HCT116 (cell line): ENCODE measurements around the gene FOXK2. TPM values are rescaled to one million over a fixed set of nuclear protein-coding genes. Genes with fewer than 3 reads are reported as not detected.

Experiments used
- ATAC-seq: fragments of 200-7000 bp; cut with Tn5 transposase; 2 replicates; pipeline ENCODE4 v1.9.1; 2020; ENCODE audit warnings: mild to moderate bottlenecking, moderate library complexity
- BruUV-seq: library from RNA; stranded (reverse); fragments of 400-500 nt; replicated peaks from 2 replicates; lab custom pipeline; 2021; lab: Mats Ljungman, UMichigan
- CTCF ChIA-PET: fragments of 300-600 bp; sonication (Branson Sonifier 250); formaldehyde crosslinking; loops from one replicate; lab custom pipeline; 2021; ENCODE audit warnings: antibody characterized with exemption; lab: Charles Lee
- POLR2A ChIA-PET: fragments of 300-600, 350-600 bp; sonication (Branson Sonifier 250); formaldehyde crosslinking; loops from one replicate; lab custom pipeline; 2021; ENCODE audit warnings: antibody characterized with exemption; lab: Charles Lee
- RAD21 ChIA-PET, 2 experiments: fragments of 300-600 bp; sonication (Branson Sonifier 250); formaldehyde crosslinking; loops; one replicate each; lab custom pipeline; 2023; ENCODE audit warnings: low total read pairs in 2 of 2; ENCODE audit not compliant: uncharacterized antibody in 2 of 2, unreplicated experiment in 2 of 2, low non-redundant PET in 1 of 2; lab: Charles Lee
- DNase-seq: peaks from one replicate; pipeline ENCODE4 v3.0.0-alpha.2; 2010; ENCODE audit warnings: low read depth, low spot score
- H2AFZ ChIP-seq: fragments of 200-600 bp; shearing (Covaris generic), sonication (generic); 2 replicates; pipeline ENCODE4 v1.6.1; 2017; ENCODE audit warnings: low read depth, mixed run types, mixed read lengths, antibody characterized with exemption, low read length; ENCODE audit not compliant: poor library complexity, severe bottlenecking
- H3K27ac ChIP-seq: 2 replicates; pipeline ENCODE4 v1.5.1; 2012; ENCODE audit warnings: low read depth, low read length
- H3K27me3 ChIP-seq: fragments of 200-600 bp; sonication (generic); 2 replicates; pipeline ENCODE4 v1.6.1; 2016; ENCODE audit warnings: mixed run types, low read length, mixed read lengths; ENCODE audit not compliant: insufficient read depth
- H3K36me3 ChIP-seq, 2 experiments: fragments of 200-500 bp in 1 of 2; fragments of 200-600 bp in 1 of 2; sonication (Bioruptor generic) in 1 of 2; sonication (generic) in 1 of 2; 2 replicates each; pipeline versions ENCODE4 v1.5.1 to v1.6.1; 2014 to 2016; ENCODE audit warnings: low read length in 2 of 2, inconsistent platforms in 1 of 2, mixed read lengths in 1 of 2, mixed run types in 1 of 2; ENCODE audit not compliant: insufficient read depth in 2 of 2, control insufficient read depth in 1 of 2
- H3K4me1 ChIP-seq, 2 experiments: fragments of 200-600 bp in 1 of 2; sonication (generic) in 1 of 2; 2 replicates each; pipeline versions ENCODE4 v1.5.1 to v1.6.1; 2012 to 2017; ENCODE audit warnings: low read length in 2 of 2, inconsistent platforms in 1 of 2, mild to moderate bottlenecking in 1 of 2, mixed read lengths in 1 of 2, mixed run types in 1 of 2, moderate library complexity in 1 of 2; ENCODE audit not compliant: insufficient read depth in 2 of 2, control insufficient read depth in 1 of 2
- H3K4me2 ChIP-seq: fragments of 200-600 bp; sonication (generic); 2 replicates; pipeline ENCODE4 v1.6.1; 2017; ENCODE audit warnings: mixed run types, low read length, mixed read lengths
- H3K4me3 ChIP-seq, 2 experiments: fragments of 200-600 bp in 1 of 2; sonication (generic) in 1 of 2; replicated peaks in 1 of 2; 2 replicates each; pipeline ENCODE4 v1.5.1; 2011 to 2016; ENCODE audit warnings: low read length in 2 of 2, control low read depth in 1 of 2, low read depth in 1 of 2, mild to moderate bottlenecking in 1 of 2, mixed read lengths in 1 of 2, mixed run types in 1 of 2
- H3K79me2 ChIP-seq: fragments of 200-600 bp; sonication (generic); 2 replicates; pipeline ENCODE4 v1.6.1; 2017; ENCODE audit warnings: mild to moderate bottlenecking, mixed run types, low read length, moderate library complexity, mixed read lengths; ENCODE audit not compliant: insufficient read depth
- H3K9ac ChIP-seq: fragments of 200-600 bp; sonication (generic); 2 replicates; pipeline ENCODE4 v1.6.1; 2016; ENCODE audit warnings: low read length, mixed read lengths
- H3K9me2 ChIP-seq: fragments of 200-600 bp; sonication (generic), shearing (Covaris generic); 2 replicates; pipeline ENCODE4 v1.6.1; 2017; ENCODE audit warnings: mixed run types, mild to moderate bottlenecking, moderate library complexity; ENCODE audit not compliant: insufficient read depth
- H3K9me3 ChIP-seq, 2 experiments: fragments of 200-500 bp in 1 of 2; fragments of 200-600 bp in 1 of 2; sonication (Bioruptor generic) in 1 of 2; sonication (generic) in 1 of 2; 2 replicates each; pipeline ENCODE4 v1.6.1; 2014 to 2017; ENCODE audit warnings: low read length in 2 of 2, mixed read lengths in 2 of 2, inconsistent platforms in 1 of 2, low read depth in 1 of 2, mild to moderate bottlenecking in 1 of 2, mixed run types in 1 of 2, moderate library complexity in 1 of 2; ENCODE audit not compliant: control insufficient read depth in 1 of 2, insufficient read depth in 1 of 2
- H4K20me1 ChIP-seq: fragments of 200-600 bp; sonication (generic), shearing (Covaris generic); 2 replicates; pipeline ENCODE4 v1.6.1; 2017; ENCODE audit warnings: mixed run types, mild to moderate bottlenecking, moderate library complexity; ENCODE audit not compliant: insufficient read depth
- CEBPB ChIP-seq: IDR thresholded peaks from 2 replicates; pipeline ENCODE4 v1.6.1; 2012; ENCODE audit warnings: low read depth
- CTCF ChIP-seq, 3 experiments: fragments of 200-600 bp in 1 of 3; sonication (generic) in 1 of 3; IDR thresholded peaks in 2 of 3; conservative IDR thresholded peaks in 1 of 3; 2 replicates each; pipeline ENCODE4 v1.5.1; 2012 to 2017; ENCODE audit warnings: low read depth in 2 of 3, low read length in 2 of 3, antibody characterized with exemption in 1 of 3, borderline replicate concordance in 1 of 3, control low read depth in 1 of 3, mild to moderate bottlenecking in 1 of 3, mixed read lengths in 1 of 3, mixed run types in 1 of 3, moderate library complexity in 1 of 3; ENCODE audit not compliant: insufficient read depth in 1 of 3
- SRF ChIP-seq: IDR thresholded peaks from 2 replicates; pipeline ENCODE4 v1.6.1; 2012; ENCODE audit warnings: low read depth
- ZNF274 ChIP-seq: fragments of 200-500 bp; sonication (Bioruptor generic); IDR thresholded peaks from 2 replicates; pipeline ENCODE4 v1.6.1; 2014; ENCODE audit warnings: mild to moderate bottlenecking, low read depth, low read length, inconsistent platforms
- intact Hi-C: fragments of 100-400 bp; cut with micrococcal nuclease; formaldehyde crosslinking; loops from 2 replicates; pipeline ENCODE4 v1.10.0; 2022
- total RNA-seq: library from RNA; stranded (reverse); gene quantifications from one replicate; pipeline ENCODE4 v1.2.1, GENCODE V29; 2021; ENCODE audit not compliant: unreplicated experiment

Gene FOXK2
- total RNA-seq, 1 experiment from 2014 or later: 122 TPM

GRCh38 chr17:82608816-82609215 lies 89.3 kb downstream of the FOXK2 start (continued):
- no peak for TF ChIP-seq SRF
- no peak for TF ChIP-seq CTCF (IDR thresholded peaks at IDR 0.05 in 2 of 3, conservative IDR thresholded peaks at IDR 0.05 in 1 of 3; ENCODE audit: borderline replicate concordance in 1 of 3, insufficient read depth in 1 of 3, low read depth in 2 of 3, low read length in 2 of 3)
- no peak for TF ChIP-seq ZNF274
- TF ChIP-seq CEBPB: no peak

GRCh38 chr17:82609655-82610054 lies 90.1 kb downstream of the FOXK2 start:
- H3K9me2 ChIP-seq: no peaks in the 10 kb centered on the region
- ChIA-PET CTCF (no interaction called here), RAD21 (no interaction called here), POLR2A (no interaction called here)
- ATAC-seq (no peak), DNase-seq (no peak)
- no peaks in the 10 kb centered on the region for H3K4me1 ChIP-seq
- no peak overlapping the region for H3K4me2 ChIP-seq
- TF ChIP-seq SRF (no peak), CTCF (IDR thresholded peaks at IDR 0.05 in 2 of 3, conservative IDR thresholded peaks at IDR 0.05 in 1 of 3; ENCODE audit: borderline replicate concordance in 1 of 3, insufficient read depth in 1 of 3, low read depth in 2 of 3, low read length in 2 of 3) (no peak)
- H4K20me1 ChIP-seq: no peaks in the 10 kb centered on the region
- H3K9ac ChIP-seq: no peak overlapping the region
- no peak overlapping the region for H2AFZ ChIP-seq
- H3K27ac ChIP-seq: no peak overlapping the region
- H3K27me3 ChIP-seq: no peaks in the 10 kb centered on the region
- no peaks in the 10 kb centered on the region; the same call in 1 of the 2 replicates for H3K79me2 ChIP-seq
- H3K36me3 ChIP-seq: peaks cover 22 to 29% of the 10 kb centered on the region in 2 experiments
- no peak overlapping the region for H3K4me3 ChIP-seq
- BruUV-seq: no TSS peak
- intact Hi-C loops: no loop called here
- H3K9me3 ChIP-seq: no peaks in the 10 kb centered on the region
